HG03442 (cell line): ENCODE results near the gene TAF13.
"Not testable (repeated sequence)": the region's sequence is repeated elsewhere in the genome, so short reads cannot be mapped to it uniquely, and the experiment has no call there.

Source experiments
- ATAC-seq: cut with Tn5 transposase; IDR thresholded peaks from one replicate; pipeline ENCODE4 v1.9.1; 2021; ENCODE audit warnings: mild to moderate bottlenecking, moderate library complexity; ENCODE audit not compliant: unreplicated experiment

The TAF13 gene

GRCh38 chr1:109048335-109048734 is 27.5 kb downstream of the TAF13 start:
- ATAC-seq = no peak

DNA sequence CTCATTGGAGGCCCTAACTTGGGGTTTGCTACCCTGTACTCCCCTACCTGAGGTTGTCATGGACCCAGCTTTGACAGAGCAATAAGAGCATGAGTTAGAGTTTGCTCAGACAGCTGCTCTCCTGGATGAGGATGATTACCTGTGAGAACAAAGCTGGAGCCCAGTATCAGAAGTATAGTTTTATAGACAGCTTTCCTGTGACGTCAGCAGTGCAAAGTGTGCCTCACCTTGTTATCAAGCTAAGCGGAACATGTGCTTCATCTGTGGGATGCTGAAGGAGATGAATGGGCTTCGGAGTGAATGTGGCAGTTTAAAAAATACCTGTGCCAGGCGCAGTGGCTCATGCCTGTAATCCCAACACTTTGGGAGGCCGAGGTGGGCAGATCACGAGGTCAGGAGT is 28.5 kb downstream of the TAF13 start:
- ATAC-seq = no peak

GRCh38 chr1:109046671-109047070 is 29.1 kb downstream of the TAF13 start:
- ATAC-seq = no peak

DNA sequence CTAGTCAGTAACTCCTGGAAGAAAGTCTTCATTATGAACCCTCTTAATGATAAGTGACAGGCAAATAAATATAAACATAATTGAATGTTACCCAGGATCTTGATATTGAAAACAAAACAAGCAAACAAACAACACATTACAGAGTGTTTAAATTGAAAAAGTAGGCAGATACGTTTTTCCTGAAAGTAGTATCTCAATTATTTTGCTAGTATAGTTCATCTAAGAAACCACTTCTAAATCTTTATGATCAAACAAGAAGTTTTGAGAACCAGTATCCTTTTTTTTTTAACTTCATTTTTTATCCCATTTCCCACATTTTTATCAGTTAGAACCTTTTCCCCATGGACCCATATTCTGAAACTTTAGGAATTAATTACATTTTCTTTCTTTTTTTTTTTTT is 30.2 kb downstream of the TAF13 start:
- ATAC-seq = no peak

GRCh38 chr1:109041621-109042468 is 34.0 kb downstream of the TAF13 start, which contains the start of gene WDR47:
Gene WDR47 (minus strand): TSS chr1:109042102. CDS start chr1:109023512, 18,590 bp downstream.
- ATAC-seq = peak; percentile 93

- ATAC-seq = peak; percentile 25
These were observed 34.7 kb downstream of the TAF13 start for GRCh38 chr1:109040989-109041620.

DNA sequence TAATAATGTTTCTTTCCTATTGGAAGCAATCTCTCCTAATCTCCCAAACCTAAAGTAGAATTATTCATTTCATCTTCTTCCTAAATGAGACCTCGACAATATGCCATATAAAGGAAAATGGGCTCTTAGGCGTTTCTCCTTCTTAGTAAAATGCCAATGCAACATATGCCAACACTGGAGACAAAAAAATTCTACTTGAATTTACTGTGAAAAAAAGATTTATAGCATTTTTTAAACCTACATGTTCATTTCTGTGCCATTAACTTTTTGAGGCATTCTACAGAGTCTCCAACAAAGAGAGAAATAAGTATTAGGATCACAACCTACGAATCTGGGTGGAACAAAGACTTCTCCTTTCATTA is 35.2 kb downstream of the TAF13 start:
- ATAC-seq = no peak

DNA sequence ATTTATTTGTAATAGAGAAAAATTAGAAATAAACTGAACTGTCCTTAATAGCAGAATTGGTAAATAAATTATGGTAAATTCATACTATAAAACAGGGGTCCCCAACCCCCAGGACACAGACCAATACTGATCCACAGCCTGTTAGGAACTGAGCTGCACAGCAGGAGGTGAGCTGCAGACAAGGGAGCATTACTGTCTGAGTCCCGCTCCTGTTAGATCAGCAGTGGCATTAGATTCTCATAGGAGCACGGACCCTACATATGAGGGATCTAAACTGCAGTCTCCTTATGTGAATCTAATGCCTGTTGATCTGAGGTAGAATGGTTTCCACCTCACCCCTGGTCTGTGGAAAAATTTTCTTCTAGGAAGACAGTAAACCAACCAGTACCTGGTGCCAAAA is 41.4 kb downstream of the TAF13 start:
- ATAC-seq = no peak

DNA sequence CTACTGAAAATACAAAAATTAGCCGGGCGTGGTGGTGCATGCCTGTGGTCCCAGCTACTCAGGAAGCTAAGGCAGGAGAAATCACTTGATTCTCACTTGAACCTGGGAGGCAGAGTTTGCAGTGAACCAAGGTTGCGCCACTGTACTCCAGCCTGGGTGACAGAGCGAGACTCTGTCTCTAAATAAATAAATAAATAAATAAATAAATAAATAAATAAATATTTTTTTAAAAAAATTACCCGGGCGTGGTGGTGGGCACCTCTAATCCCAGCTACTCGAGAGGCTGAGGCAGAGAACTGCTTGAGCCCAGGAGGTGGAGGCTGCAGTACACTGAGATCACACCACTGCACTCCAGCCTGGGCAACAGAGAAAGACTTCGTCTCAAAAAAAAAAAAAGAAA is 46.3 kb downstream of the TAF13 start:
- not testable (repeated sequence) for ATAC-seq

DNA sequence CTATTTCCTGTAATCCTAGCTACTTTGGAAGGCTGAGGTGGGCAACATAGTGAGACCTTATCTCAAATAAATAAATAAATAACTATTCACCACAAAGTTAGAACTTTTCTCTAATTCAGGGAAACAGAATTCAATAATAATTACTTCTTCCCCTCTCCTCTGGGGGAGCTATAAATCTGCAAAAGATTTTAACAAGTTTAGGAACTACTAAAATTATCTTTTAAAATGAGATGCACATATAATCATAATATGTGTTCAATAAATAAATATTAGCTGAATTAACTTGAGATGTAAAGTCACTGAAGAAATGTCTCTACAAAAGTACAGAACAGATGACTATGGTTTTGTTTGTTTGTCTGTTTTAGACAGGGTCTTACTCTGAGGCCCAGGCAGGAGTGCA is 48.0 kb downstream of the TAF13 start:
- ATAC-seq = no peak

DNA sequence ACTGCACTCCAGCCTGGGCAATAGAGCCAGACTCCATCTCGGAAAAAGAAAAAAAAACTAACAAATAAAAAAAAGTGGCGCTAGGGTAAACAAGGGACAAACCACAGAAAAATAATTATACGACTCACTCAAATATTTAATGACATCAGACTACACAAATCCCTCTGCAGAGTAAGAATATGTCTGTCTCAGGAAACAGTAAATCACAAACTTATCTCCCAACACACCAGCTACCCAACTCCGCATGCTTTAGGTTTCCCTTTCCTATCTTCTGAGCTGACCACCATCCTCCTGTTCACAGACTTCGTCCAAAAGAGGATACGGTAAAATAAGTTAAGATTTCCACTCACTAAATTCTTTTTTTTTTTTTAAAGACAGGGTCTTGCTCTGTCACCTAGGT is 50.1 kb downstream of the TAF13 start:
- no peak for ATAC-seq

DNA sequence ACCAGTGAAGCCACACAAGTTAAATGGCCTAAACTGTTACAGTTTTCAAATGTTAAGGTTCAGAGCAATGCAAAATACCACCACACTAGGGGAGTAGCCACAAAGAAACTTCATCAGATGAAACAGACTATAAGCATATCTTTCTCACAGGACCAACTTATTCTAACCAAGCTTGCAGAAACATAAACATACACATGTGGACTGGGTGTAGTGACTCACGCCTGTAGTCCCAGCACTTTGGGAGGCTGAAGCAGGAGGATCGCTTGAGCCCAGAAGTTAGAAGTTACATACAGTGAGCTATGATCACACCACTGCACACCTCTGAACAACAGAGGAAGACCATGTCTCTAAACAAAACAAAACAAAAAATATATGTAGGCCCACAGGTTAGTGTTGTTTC is 51.2 kb downstream of the TAF13 start:
- ATAC-seq = no peak

DNA sequence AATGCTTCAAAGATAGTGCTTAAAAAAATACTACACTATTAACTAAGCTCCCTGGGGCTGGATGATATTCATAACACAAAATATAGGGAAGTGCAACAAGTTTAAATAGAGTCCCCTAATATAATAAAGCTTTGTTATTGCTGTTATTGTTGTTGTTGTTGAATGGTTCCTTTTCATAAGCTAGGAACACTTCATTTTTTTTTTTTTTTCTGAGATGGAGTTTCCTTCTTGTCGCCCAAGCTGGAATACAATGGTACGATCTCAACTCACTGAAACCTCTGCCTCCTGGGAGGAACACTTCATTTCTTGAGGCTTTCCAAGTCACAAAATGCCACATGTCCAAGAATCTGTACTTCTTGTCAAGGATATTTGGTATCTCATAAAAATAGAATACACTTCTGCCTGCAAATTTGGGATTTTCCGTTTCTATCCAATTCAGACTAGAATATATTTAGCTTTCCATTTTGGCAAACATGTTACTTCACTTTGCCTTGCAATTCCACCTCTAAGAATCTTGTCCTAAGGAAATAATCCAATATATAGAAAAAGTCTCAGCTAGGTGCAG is 55.0 kb downstream of the TAF13 start:
- ATAC-seq = no peak

- not testable (repeated sequence) for ATAC-seq
These were observed 58.1 kb downstream of the TAF13 start for GRCh38 chr1:109017719-109018118.

- no peak for ATAC-seq
These were observed 58.7 kb downstream of the TAF13 start for GRCh38 chr1:109017134-109017533.
